Measurements from ENCODE around the gene NEO1.

NEO1 gene

DNA sequence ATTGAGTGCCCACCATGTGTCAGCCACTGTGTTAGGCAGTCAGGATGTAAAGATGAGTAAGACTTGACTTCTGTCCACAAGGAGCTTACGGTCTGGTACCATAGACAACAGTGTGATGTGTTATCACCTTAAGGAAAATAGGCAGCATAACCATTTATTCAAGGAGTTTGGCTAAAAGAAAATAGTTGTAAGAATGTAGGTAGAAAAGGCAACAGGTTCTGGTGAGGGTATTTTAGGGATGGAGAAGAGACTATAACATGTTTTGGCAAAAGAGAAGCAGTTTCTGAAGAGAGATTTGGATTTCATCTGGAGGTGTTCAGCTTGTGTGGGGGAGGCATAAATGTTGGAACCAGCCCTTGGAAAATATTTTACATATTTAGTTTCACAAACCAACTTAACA lies 194.6 kb downstream of the NEO1 start:
- ChIA-PET POLR2A (no interaction called here), CTCF (interaction anchor here (1.1 to 8.6 kb wide), 7 partner anchors 10 to 454 kb away, joined by 3 to 140 read pairs (median 4); no protein-coding TSS in a partner anchor)
- no peak for DNase-seq (ENCODE audit: extremely low spot score)
- TF ChIP-seq, protein P1, sequence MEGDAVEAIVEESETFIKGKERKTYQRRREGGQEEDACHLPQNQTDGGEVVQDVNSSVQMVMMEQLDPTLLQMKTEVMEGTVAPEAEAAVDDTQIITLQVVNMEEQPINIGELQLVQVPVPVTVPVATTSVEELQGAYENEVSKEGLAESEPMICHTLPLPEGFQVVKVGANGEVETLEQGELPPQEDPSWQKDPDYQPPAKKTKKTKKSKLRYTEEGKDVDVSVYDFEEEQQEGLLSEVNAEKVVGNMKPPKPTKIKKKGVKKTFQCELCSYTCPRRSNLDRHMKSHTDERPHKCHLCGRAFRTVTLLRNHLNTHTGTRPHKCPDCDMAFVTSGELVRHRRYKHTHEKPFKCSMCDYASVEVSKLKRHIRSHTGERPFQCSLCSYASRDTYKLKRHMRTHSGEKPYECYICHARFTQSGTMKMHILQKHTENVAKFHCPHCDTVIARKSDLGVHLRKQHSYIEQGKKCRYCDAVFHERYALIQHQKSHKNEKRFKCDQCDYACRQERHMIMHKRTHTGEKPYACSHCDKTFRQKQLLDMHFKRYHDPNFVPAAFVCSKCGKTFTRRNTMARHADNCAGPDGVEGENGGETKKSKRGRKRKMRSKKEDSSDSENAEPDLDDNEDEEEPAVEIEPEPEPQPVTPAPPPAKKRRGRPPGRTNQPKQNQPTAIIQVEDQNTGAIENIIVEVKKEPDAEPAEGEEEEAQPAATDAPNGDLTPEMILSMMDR (IDR thresholded peaks at IDR 0.05; ENCODE audit: control extremely low read depth, extremely low read depth, low read depth, missing control alignments): no peak

DNA sequence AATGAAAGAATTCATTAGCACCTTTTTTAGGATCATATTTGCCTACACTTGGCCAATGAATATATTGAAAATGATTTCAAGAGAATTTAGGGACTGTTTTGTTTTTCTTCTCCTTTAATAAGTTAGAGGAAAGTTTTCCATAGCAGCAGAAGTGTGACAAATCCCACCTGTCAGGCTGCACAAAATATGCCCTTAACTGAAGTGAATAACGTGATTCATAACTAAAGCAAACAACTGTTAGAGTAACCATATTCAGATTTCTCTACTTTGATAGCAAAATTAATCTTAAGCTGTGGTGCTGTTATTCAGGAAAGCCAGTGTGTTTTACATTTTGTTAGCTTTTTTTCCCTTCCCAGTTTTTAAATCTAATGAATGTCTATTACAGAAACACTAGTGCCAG lies 195.1 kb downstream of the NEO1 start:
- TF ChIP-seq, protein P1 (IDR thresholded peaks at IDR 0.05; ENCODE audit: control extremely low read depth, extremely low read depth, low read depth, missing control alignments): no peak
- no peak for DNase-seq (ENCODE audit: extremely low spot score)
- ChIA-PET CTCF (interaction anchor here (1.3 to 8.6 kb wide), 6 partner anchors 18 to 458 kb away, joined by 3 to 140 read pairs (median 4); no protein-coding TSS in a partner anchor), POLR2A (no interaction called here)

DNA sequence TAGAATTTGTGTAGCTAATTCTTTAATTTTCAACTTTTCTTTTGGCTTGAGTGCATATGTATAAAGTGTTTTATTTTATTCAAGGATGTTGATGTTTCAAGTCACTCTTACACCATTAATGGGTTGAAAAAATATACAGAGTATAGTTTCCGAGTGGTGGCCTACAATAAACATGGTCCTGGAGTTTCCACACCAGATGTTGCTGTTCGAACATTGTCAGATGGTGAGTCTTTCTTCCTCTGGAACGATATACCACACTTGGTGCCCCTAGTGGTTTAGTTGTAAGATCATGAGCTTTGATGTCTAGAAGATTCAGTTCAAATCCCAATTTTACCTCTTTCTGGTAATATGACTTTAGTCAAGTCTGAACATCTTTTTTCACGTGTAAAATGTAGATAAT lies 197.2 kb downstream of the NEO1 start:
- POLR2A ChIA-PET: no interaction called here
- no peak for DNase-seq (ENCODE audit: extremely low spot score)
- TF ChIP-seq, protein P1 (IDR thresholded peaks at IDR 0.05; ENCODE audit: control extremely low read depth, extremely low read depth, low read depth, missing control alignments): no peak
- CTCF ChIA-PET: interaction anchor here (0.6 to 3.8 kb wide), 6 partner anchors 8 to 37 kb away, joined by 3 to 24 read pairs (median 4); no protein-coding TSS in a partner anchor

DNA sequence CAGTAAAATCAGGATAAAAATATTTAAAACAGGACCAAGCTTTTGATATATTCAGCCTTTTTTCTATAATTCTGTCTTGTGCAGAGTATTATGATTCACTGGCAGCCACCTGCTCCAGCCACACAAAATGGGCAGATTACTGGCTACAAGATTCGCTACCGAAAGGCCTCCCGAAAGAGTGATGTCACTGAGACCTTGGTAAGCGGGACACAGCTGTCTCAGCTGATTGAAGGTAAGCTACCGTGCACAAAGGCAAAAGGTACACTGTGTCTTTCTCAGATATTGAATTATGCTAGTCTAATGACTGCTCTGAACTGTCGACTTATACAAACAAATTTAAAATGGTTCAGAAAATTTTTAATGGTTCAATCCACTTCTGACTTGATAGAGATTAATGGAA lies 202.3 kb downstream of the NEO1 start:
- ChIA-PET POLR2A (no interaction called here), CTCF (interaction anchor here (1.2 to 4.1 kb wide), 3 partner anchors 13 to 515 kb away, joined by 3 to 19 read pairs (median 3); no protein-coding TSS in a partner anchor)
- DNase-seq (ENCODE audit: extremely low spot score): no peak
- TF ChIP-seq, protein P1 (IDR thresholded peaks at IDR 0.05; ENCODE audit: control extremely low read depth, extremely low read depth, low read depth, missing control alignments): no peak

- TF ChIP-seq, protein P1 (IDR thresholded peaks at IDR 0.05; ENCODE audit: control extremely low read depth, extremely low read depth, low read depth, missing control alignments): no peak
- POLR2A ChIA-PET: no interaction called here
- CTCF ChIA-PET: interaction anchor here (0.8 to 3.2 kb wide), 4 partner anchors 10 to 18 kb away, joined by 3 to 14 read pairs (median 6); no protein-coding TSS in a partner anchor
- DNase-seq (ENCODE audit: extremely low spot score): no peak
Measured at GRCh38 chr15:73258271-73259108, 206.2 kb downstream of the NEO1 start.

DNA sequence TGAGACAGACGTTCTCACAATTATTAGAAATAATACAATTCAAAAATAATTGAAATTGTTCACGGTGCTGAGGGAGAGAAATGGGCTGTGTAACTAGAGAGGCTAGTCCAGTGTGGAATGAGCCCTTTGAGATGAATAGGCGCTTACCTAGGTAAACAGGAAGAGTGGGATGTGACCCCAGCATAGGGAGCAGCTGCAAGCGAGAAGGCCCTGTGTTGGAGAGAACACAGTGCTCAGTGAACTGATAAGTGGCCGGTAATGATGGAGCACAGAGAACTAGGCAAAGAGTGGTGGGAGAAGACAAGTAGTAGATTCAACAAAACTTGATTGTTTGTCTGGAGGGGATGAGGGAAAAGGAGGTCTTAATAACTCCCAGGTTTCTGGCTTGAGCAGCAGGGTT lies 212.6 kb downstream of the NEO1 start:
- CTCF ChIA-PET: interaction anchor here (1.0 to 5.4 kb wide), 10 partner anchors 10 to 266 kb away, joined by 3 to 45 read pairs (median 10); no protein-coding TSS in a partner anchor
- DNase-seq (ENCODE audit: extremely low spot score): no peak
- TF ChIP-seq, protein P1 (IDR thresholded peaks at IDR 0.05; ENCODE audit: control extremely low read depth, extremely low read depth, low read depth, missing control alignments): no peak
- POLR2A ChIA-PET: no interaction called here
